HepG2 (cell line): ENCODE data around the gene SNRNP25. TPM values are rescaled to one million over a fixed set of nuclear protein-coding genes. Genes with fewer than 3 reads are reported as not detected.

Experiments used
- ATAC-seq: fragments of 200-7000 bp; cut with Tn5 transposase; 3 replicates; pipeline ENCODE4 v1.9.1; 2020; ENCODE audit warnings: mild to moderate bottlenecking, moderate library complexity
- BruUV-seq: library from RNA; stranded (reverse); fragments of 400-500 nt; replicated peaks from 2 replicates; lab custom pipeline; 2021; lab: Mats Ljungman, UMichigan
- CTCF ChIA-PET: fragments of 300-600 bp; formaldehyde crosslinking; extraction: SDS; loops from one replicate; lab custom pipeline; 2021; ENCODE audit warnings: low total read pairs, inconsistent platforms, low intra/inter-chr PET ratio; lab: Yijun Ruan, JAX
- POLR2A ChIA-PET: fragments of 350-600 bp; sonication (Branson Sonifier 250); formaldehyde crosslinking; loops from one replicate; lab custom pipeline; 2020; ENCODE audit warnings: antibody characterized with exemption, inconsistent platforms; lab: Yijun Ruan, JAX
- DNase-seq: peaks from one replicate; pipeline ENCODE4 v3.0.0-alpha.2; 2015; ENCODE audit warnings: low spot score
- FAIRE-seq: peaks from 3 replicates; lab custom pipeline; 2011; peaks lifted over from hg19 to GRCh38; lab: Jason Lieb, UNC
- H2AFZ ChIP-seq: one replicate; pipeline ENCODE4 v1.6.1; 2011; ENCODE audit warnings: low read length, inconsistent platforms
- H3K27ac ChIP-seq: fragments of 300-600 bp; 3 replicates; pipeline ENCODE4 v1.8.0; 2011; ENCODE audit warnings: mixed run types, mild to moderate bottlenecking, mixed read lengths, low read length, inconsistent platforms; ENCODE audit not compliant: insufficient read depth; ENCODE audit errors: extremely low read length
- H3K27me3 ChIP-seq, 2 experiments: fragments of 200-600 bp in 1 of 2; 2 replicates in 1 of 2; 3 replicates in 1 of 2; pipeline versions ENCODE4 v1.6.0 to v1.8.0; 2011; ENCODE audit warnings: low read length in 2 of 2, mild to moderate bottlenecking in 2 of 2, moderate library complexity in 2 of 2, inconsistent platforms in 1 of 2; ENCODE audit not compliant: insufficient read depth in 2 of 2, control insufficient read depth in 1 of 2
- H3K36me3 ChIP-seq, 2 experiments: fragments of 200-600 bp in 1 of 2; replicated peaks in 1 of 2; 2 replicates in 1 of 2; 3 replicates in 1 of 2; pipeline versions ENCODE4 v1.5.1 to v1.8.0; 2011; ENCODE audit warnings: low read length in 2 of 2, inconsistent platforms in 1 of 2; ENCODE audit not compliant: insufficient read depth in 2 of 2, control insufficient read depth in 1 of 2
- H3K4me1 ChIP-seq: 2 replicates; pipeline ENCODE4 v1.5.1; 2012; ENCODE audit warnings: low read length, inconsistent platforms; ENCODE audit not compliant: insufficient read depth
- H3K4me2 ChIP-seq: 2 replicates; pipeline ENCODE4 v1.6.0; 2011; ENCODE audit warnings: low read depth, low read length, inconsistent platforms
- H3K4me3 ChIP-seq, 3 experiments: fragments of 200-600 bp in 1 of 3; sonication (generic), shearing (Covaris generic) in 1 of 3; replicated peaks in 1 of 3; 2 replicates each; pipeline ENCODE4 v1.5.1; 2011 to 2016; ENCODE audit warnings: low read length in 3 of 3, inconsistent platforms in 2 of 3, low read depth in 2 of 3, mild to moderate bottlenecking in 2 of 3, control low read depth in 1 of 3, mixed read lengths in 1 of 3; ENCODE audit not compliant: insufficient read depth in 1 of 3
- H3K79me2 ChIP-seq: one replicate; pipeline ENCODE4 v1.6.1; 2011; ENCODE audit warnings: low read length, inconsistent platforms; ENCODE audit not compliant: insufficient read depth
- H3K9ac ChIP-seq: 2 replicates; pipeline ENCODE4 v1.6.0; 2011; ENCODE audit warnings: mild to moderate bottlenecking, low read depth, low read length, inconsistent platforms; ENCODE audit not compliant: insufficient read depth
- H3K9me3 ChIP-seq: 2 replicates; pipeline ENCODE4 v1.5.1; 2012; ENCODE audit warnings: mild to moderate bottlenecking, low read length
- H4K20me1 ChIP-seq: 2 replicates; pipeline ENCODE4 v1.6.0; 2011; ENCODE audit warnings: inconsistent platforms, mild to moderate bottlenecking, low read length, moderate library complexity; ENCODE audit not compliant: insufficient read depth
- GABPB1 ChIP-seq: IDR thresholded peaks from 2 replicates; pipeline ENCODE4 v1.6.1; 2016; ENCODE audit warnings: mild to moderate bottlenecking, missing genetic modification reagents, moderate library complexity, missing compliant biosample characterization
- KDM6A ChIP-seq: IDR thresholded peaks from 2 replicates; pipeline ENCODE4 v1.6.1; 2016; ENCODE audit warnings: low read depth
- KLF16 ChIP-seq, 2 experiments: sonication (generic) in 1 of 2; formaldehyde crosslinking in 1 of 2; IDR thresholded peaks; 2 replicates each; pipeline versions ENCODE4 v1.6.1 to v1.8.0; 2016 to 2023; ENCODE audit warnings: missing genetic modification reagents in 2 of 2, missing compliant biosample characterization in 1 of 2
- SIX1 ChIP-seq: sonication (generic); formaldehyde crosslinking; IDR thresholded peaks from 2 replicates; pipeline ENCODE4 v1.4.0; 2020; ENCODE audit warnings: missing genetic modification reagents, borderline replicate concordance
- SOX6 ChIP-seq, 2 experiments: fragments of 450-650 bp in 1 of 2; sonication (generic) in 1 of 2; formaldehyde crosslinking in 1 of 2; IDR thresholded peaks; 2 replicates each; pipeline versions ENCODE4 v1.4.0 to v1.6.1; 2017 to 2020; ENCODE audit warnings: antibody characterized with exemption in 1 of 2, mild to moderate bottlenecking in 1 of 2, missing genetic modification reagents in 1 of 2
- TFE3 ChIP-seq: IDR thresholded peaks from 2 replicates; pipeline ENCODE4 v1.6.1; 2016
- ZBTB40 ChIP-seq, 2 experiments: fragments of 450-650 bp in 1 of 2; sonication (generic) in 1 of 2; formaldehyde crosslinking in 1 of 2; IDR thresholded peaks; 2 replicates each; pipeline versions ENCODE4 v1.6.1 to v1.8.0; 2016 to 2022; ENCODE audit warnings: antibody characterized with exemption in 1 of 2, mild to moderate bottlenecking in 1 of 2, missing genetic modification reagents in 1 of 2
- WGBS: methylation state at CpG from one replicate; pipeline ENCODE4 v1.1.6; 2017; ENCODE audit warnings: low lambda C conversion rate; 5-methylcytosine and 5-hydroxymethylcytosine counted together
- in situ Hi-C: cut with HindIII; loops from 2 replicates; pipeline ENCODE4 v1.10.0; 2017; ENCODE audit warnings: low pct_unique_long_range_greater_than_20kb; ENCODE audit not compliant: extremely low pct_ligation_motif_present
- intact Hi-C: fragments of 100-400 bp; cut with micrococcal nuclease; formaldehyde crosslinking; loops from one replicate; pipeline ENCODE4 v1.10.0; 2022; ENCODE audit not compliant: unreplicated experiment
- polyA plus RNA-seq, 8 experiments: library from polyadenylated mRNA; depleted of rRNA in 3 of 8; stranded (reverse) in 7 of 8; unstranded in 1 of 8; fragments of >200 nt; fragmentation: Illumina TruSeq in 4 of 8; extraction: Trizol in 4 of 8; gene quantifications; 2 replicates each; pipeline versions ENCODE4 v1.2.1 to v1.2.3, GENCODE V29; 2011 to 2016; ENCODE audit warnings: low read depth in 4 of 8, missing spikeins in 1 of 8, mixed read lengths in 1 of 8; ENCODE audit not compliant: insufficient read depth in 1 of 8
- total RNA-seq, 5 experiments: library from RNA; depleted of rRNA; stranded (reverse); fragments of >200 nt; fragmentation: Illumina TruSeq; extraction: Trizol; gene quantifications; 2 replicates each; pipeline ENCODE4 v1.2.3, GENCODE V29; 2016; ENCODE audit warnings: low read depth in 1 of 5
- TF ChIP-seq, protein P1 (sequence below): sonication (generic); formaldehyde crosslinking; IDR thresholded peaks from 2 replicates; pipeline ENCODE4 v1.4.0; 2020; ENCODE audit warnings: mild to moderate bottlenecking, low read depth, missing genetic modification reagents
- TF ChIP-seq, protein P2 (sequence below): sonication (generic); formaldehyde crosslinking; IDR thresholded peaks from 2 replicates; pipeline ENCODE4 v1.9.0; 2021; ENCODE audit warnings: missing genetic modification reagents, mild to moderate bottlenecking, borderline replicate concordance

SNRNP25 gene
- total and polyA plus RNA-seq, 2 of the 13 experiments (the other 11 are each of a cell fraction or from before 2014, with no cell fraction given) = 34.1 to 97.4 TPM

GRCh38 chr16:45454-45853 is 8.2 kb upstream of the SNRNP25 start:
- 44% methylated on average over 5 of the region's 5 CpGs for WGBS
- TF ChIP-seq ZBTB40 (IDR thresholded peaks at IDR 0.05) = no peak
- TF ChIP-seq ZBTB40 (CRISPR knock-in tag; IDR thresholded peaks at IDR 0.05) = 0 out of 2 replicates have a peak, but pooled peaks have one; percentile 28
- no peak for TF ChIP-seq SOX6 (IDR thresholded peaks at IDR 0.05)
- peak; percentile 91 for TF ChIP-seq SOX6 (CRISPR knock-in tag; IDR thresholded peaks at IDR 0.05)
- TF ChIP-seq, protein P1, sequence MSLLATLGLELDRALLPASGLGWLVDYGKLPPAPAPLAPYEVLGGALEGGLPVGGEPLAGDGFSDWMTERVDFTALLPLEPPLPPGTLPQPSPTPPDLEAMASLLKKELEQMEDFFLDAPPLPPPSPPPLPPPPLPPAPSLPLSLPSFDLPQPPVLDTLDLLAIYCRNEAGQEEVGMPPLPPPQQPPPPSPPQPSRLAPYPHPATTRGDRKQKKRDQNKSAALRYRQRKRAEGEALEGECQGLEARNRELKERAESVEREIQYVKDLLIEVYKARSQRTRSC (CRISPR knock-in tag) = no peak
- TF ChIP-seq, protein P2, sequence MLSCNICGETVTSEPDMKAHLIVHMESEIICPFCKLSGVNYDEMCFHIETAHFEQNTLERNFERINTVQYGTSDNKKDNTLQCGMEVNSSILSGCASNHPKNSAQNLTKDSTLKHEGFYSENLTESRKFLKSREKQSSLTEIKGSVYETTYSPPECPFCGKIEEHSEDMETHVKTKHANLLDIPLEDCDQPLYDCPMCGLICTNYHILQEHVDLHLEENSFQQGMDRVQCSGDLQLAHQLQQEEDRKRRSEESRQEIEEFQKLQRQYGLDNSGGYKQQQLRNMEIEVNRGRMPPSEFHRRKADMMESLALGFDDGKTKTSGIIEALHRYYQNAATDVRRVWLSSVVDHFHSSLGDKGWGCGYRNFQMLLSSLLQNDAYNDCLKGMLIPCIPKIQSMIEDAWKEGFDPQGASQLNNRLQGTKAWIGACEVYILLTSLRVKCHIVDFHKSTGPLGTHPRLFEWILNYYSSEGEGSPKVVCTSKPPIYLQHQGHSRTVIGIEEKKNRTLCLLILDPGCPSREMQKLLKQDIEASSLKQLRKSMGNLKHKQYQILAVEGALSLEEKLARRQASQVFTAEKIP (CRISPR knock-in tag) = no peak
- TF ChIP-seq KLF16 (CRISPR knock-in tag; IDR thresholded peaks at IDR 0.05) = peak in 1 of 2 experiments; percentile 50; a peak in 1 of 4 replicates
- 0 out of 2 replicates have a peak, but pooled peaks have one; percentile 19 for TF ChIP-seq GABPB1 (CRISPR knock-in tag)
- peak; percentile 31; the same call in 1 of the 2 replicates for TF ChIP-seq KDM6A
- TF ChIP-seq TFE3 (CRISPR knock-in tag) = 0 out of 2 replicates have a peak, but pooled peaks have one; percentile 38
- TF ChIP-seq SIX1 = peak; percentile 48; the same call in 1 of the 2 replicates

More at GRCh38 chr16:45454-45853, 8.2 kb upstream of the SNRNP25 start:
- ChIA-PET CTCF (no interaction called here), POLR2A (interaction anchor here (1.3 to 1.8 kb wide), 2 partner anchors 8 to 135 kb away, joined by 3 to 11 read pairs; partner anchors contain the start of genes HBQ1, POLR3K and SNRNP25)
- Histone ChIP-seq H3K36me3 (peaks cover 5 to 21% of the 10 kb centered on the region in 2 experiments; a peak in 3 of 5 replicates), H4K20me1 (no peaks in the 10 kb centered on the region), H3K4me2 (peak overlapping the region; percentile 32), H3K4me1 (peaks cover 32% of the 10 kb centered on the region), H3K27ac (peak overlapping the region; percentile 43), H2AFZ (no peak overlapping the region), H3K79me2 (no peaks in the 10 kb centered on the region), H3K9me3 (no peaks in the 10 kb centered on the region), H3K27me3 (no peaks in the 10 kb centered on the region), H3K9ac (no peak overlapping the region), H3K4me3 (no peak overlapping the region)
- DNase-seq = peak; percentile 60
- peak; percentile 60 for FAIRE-seq
- in situ Hi-C loops (no loop called here), intact Hi-C loops (no loop called here)
- TSS peak; percentile 31 for BruUV-seq
- ATAC-seq = peak; percentile 85
